Spleen (tissue), 7 donors: ENCODE measurements around the gene ILDR1.

Experiments used
- POLR2A ChIP-seq, 3 donors: fragments of 450-650 bp; IDR thresholded peaks; one replicate each; pipeline ENCODE4 v1.5.1; 2017; ENCODE audit warnings: antibody characterized with exemption in 3 of 3, mild to moderate bottlenecking in 1 of 3
- TF ChIP-seq, protein P1 (sequence below), 11 experiments: fragments of 200-600 bp in 7 of 11; fragments of 450-650 bp in 4 of 11; sonication (generic) in 4 of 11; IDR thresholded peaks in 8 of 11; conservative IDR thresholded peaks in 3 of 11; 1 replicate in 7 of 11; 2 replicates in 4 of 11; pipeline versions ENCODE4 v1.4.0 to v1.8.0; 2016 to 2021; ENCODE audit warnings: antibody characterized with exemption in 11 of 11, inconsistent platforms in 4 of 11, mild to moderate bottlenecking in 1 of 11
- donor health status: DM: no; HTN: no; CAD: no; lungs with moderate emphysema.
- donor health status: DM: no; HTN: no; CAD: no.
- donor health status: DM: no; HTN: no; CAD: no.

DNA sequence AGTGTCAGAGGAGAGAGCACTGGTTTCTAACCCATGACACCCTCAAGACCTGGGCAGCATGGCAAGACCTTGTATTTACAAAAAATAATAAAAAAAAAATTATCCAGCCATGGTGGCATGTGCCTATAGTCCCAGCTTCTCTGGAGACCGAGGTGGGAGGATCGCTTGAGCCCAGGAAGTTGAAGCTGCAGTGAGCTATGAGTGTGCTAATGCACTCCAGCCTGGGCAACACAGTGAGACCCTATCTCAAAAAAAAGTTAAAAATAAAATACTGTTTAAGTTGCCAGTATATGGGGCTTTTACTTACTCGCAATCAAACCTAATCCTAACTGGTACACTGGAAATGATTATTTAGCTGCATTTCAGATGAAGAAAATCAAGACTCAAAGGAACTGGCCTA lies 20.2 kb downstream of the ILDR1 start:
- TF ChIP-seq POLR2A (IDR thresholded peaks at IDR 0.05): no peak
- TF ChIP-seq, protein P1, sequence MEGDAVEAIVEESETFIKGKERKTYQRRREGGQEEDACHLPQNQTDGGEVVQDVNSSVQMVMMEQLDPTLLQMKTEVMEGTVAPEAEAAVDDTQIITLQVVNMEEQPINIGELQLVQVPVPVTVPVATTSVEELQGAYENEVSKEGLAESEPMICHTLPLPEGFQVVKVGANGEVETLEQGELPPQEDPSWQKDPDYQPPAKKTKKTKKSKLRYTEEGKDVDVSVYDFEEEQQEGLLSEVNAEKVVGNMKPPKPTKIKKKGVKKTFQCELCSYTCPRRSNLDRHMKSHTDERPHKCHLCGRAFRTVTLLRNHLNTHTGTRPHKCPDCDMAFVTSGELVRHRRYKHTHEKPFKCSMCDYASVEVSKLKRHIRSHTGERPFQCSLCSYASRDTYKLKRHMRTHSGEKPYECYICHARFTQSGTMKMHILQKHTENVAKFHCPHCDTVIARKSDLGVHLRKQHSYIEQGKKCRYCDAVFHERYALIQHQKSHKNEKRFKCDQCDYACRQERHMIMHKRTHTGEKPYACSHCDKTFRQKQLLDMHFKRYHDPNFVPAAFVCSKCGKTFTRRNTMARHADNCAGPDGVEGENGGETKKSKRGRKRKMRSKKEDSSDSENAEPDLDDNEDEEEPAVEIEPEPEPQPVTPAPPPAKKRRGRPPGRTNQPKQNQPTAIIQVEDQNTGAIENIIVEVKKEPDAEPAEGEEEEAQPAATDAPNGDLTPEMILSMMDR (IDR thresholded peaks at IDR 0.05 in 8 of 11, conservative IDR thresholded peaks at IDR 0.05 in 3 of 11): no peak
